NCI-H146 treated with DMSO at 0.1 percent for 48 hours (cell line): ENCODE measurements around the gene PRM1.
A peak's percentile ranks its signal among the peaks of the same experiment; 100 is the strongest.

ENCODE experiments used
- DNase-seq: peaks from one replicate; lab custom pipeline; 2025; ENCODE audit not compliant: unreplicated experiment; lab: John Stamatoyannopoulos, UW

The PRM1 gene

DNA sequence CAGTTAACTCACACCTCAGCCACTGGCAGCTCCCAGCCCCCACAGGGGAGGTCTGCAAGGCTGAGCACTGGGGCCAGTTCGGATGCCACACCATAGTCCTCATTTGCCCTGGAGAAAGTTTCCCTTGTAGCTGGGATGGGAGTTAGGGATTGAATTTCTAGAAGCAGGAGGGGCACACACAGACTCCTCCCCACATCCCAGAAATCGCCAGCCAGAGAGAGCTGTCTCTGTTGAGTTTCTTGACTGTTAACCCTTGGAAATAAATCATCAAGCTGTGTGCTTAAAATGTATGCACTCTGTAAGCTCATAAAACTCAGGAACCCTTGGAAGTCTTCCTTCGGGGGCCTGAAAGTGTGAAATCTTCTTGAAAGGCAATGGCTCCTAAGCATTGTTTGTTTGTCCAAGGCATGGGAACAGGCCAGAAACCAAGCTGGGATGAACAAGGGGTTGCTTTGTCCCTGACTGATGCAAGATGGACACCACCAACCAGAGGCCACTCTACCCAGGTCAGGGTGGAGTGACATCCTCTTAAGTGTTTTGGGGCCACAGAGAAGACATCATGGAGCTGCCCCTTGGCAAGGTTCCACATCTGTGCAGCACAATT, 7.3 kb downstream of the PRM1 start:
- no peak for DNase-seq

DNA sequence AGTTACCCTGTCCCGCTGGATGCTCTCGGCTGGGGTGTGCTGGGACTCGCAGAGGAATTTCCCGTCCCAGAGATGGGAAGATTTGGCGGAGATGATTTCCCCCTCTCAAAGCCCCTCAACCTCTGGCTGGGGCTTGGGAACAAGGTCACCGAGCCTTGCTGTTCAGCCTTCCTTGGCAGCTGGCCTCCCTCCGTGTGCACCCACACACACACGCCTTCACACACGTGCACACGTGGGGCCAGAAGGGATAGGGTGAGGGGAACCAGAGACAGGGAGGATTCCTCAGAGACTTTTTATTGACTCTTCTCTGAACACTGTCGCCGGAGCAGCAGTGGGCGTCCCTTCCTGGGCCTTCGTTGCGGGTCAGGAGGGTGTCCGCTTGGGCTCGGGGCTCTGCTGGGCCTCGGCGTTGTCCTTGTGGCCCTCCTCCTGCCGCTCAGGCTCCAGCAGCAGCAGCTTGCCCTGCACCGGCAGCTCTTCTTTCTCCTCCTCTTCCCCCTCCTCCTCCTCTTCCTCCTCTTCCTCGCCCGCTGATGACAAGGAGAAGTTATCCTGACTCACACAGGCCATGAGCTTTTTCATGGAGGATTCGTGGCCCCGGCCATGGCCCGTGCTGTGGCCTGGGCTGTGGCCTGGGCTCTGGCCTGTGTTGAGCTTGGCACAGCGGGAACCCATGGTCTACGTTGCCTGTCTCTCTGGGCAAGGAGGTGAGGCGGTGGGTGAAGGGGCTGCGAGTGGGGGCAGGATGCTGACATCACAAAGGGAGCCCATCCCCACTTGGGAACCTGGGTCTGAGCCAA, 8.0 kb downstream of the PRM1 start, which contains the start of gene PRM3:
PRM3 (minus strand) TSS at position 709 of the 800 bp plus-strand sequence; CDS start at position 675, 34 bp downstream.
- DNase-seq, result no peak

DNA sequence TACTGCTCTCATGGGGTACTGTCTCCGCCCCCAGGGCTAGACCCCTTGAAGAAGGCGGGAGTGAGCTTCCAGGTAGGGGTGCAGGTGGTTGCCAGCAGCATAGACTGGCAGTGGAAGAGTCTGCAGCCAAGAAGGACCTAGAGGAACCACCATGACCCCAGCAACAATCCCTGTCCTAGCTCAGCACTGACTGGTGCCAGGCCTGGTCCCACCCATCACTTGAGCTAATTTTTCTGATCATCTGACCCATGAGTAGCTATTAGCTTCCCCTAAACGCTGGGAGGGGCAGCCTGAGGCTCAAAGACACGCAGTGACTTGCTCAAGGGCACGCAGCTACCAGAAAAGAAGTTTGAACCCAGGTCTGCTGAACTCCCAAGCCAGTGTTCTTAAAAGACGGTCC, 8.6 kb downstream of the PRM1 start:
- no peak for DNase-seq

DNA sequence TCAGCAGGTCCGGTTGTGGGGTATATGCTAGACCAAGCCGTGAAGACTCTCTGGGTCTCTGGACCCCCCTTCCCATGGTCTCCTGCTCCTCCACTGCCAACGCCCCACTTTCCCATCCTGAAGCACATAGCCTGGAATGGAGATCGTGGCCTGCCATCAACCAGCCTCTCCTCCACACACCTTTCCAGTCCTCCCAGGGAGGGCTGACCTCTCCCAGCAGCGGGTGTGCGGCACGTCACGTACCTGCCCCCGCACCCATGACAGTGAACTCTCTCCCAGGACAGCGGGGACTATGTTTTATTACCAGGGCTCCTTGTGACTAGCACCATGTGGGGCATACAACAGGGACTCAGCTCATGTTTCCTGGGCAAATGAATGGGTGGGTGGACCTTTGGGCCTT, 9.5 kb downstream of the PRM1 start:
- no peak for DNase-seq

DNA sequence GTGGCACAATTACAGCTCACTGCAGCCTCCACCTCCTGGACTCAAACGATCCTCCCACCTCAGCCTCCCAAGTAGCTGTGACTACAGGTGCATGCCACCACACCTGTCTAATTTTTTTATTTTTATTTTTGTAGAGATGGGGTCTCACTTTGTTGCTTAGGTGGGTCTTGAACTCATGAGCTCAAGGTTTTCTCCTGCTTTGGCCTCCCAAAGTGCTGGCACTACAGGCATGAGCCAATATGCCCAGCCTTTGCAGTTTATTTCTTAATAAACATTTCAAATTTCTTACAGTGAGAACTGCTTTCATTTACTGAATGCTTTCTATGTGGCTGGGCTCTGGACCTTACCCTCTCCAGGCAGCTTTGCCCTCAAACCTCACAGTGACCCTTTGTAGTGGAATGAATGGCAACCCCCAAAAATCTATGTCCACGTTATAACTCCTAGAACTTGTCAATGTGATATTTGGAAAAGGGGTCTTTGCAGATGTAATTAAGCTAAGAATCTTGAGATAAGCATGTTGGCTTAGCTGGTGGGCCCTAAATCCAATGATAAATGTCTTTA, 10.4 kb downstream of the PRM1 start:
- DNase-seq, result no peak

DNA sequence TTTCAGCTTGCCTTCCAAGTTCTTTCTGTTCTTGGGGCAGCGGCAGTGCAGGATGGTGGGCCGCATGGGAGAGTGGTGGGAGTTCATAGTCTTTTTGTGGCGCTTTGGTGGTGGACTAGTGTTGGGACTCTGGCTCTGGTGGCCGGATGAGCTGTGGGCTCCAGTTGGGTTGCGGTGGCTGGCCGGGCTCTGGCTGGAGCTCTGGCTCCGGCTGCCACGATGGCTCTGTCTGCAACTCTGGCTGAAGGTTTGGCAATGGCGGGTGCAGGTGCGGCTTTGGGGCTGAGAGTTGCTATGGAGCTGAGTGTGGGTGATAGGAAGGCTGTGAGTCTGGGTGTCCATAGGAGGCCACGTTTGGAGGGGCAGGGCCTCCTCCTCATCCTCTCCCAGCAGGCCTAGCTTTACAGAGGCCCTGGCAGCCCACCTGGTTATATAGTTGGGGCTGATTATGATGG, 12.2 kb downstream of the PRM1 start, which contains the start of gene TNP2:
TNP2 (minus strand) TSS at position 405 of the 455 bp plus-strand sequence; CDS start at position 342, 63 bp downstream.
- no peak for DNase-seq

DNA sequence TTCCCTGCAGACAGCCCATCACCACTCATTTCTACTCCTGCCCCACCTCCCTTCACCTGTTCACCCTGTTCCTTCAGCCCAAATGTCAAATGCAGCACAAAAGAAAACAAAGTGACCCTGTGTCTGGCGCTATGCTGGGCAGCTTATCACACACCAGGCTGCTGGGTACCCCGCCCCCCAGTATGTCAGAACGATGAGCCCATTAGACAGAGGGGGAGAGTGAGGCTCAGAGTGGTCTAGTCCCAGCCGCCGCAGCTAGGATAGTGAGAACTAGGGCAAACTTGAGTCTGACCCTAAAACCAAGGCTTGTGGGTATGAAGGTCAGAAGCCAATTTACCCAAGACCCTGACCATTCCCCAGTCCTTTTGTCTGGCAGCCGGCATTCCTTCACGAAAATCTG, 16.0 kb downstream of the PRM1 start:
- no peak for DNase-seq

DNA sequence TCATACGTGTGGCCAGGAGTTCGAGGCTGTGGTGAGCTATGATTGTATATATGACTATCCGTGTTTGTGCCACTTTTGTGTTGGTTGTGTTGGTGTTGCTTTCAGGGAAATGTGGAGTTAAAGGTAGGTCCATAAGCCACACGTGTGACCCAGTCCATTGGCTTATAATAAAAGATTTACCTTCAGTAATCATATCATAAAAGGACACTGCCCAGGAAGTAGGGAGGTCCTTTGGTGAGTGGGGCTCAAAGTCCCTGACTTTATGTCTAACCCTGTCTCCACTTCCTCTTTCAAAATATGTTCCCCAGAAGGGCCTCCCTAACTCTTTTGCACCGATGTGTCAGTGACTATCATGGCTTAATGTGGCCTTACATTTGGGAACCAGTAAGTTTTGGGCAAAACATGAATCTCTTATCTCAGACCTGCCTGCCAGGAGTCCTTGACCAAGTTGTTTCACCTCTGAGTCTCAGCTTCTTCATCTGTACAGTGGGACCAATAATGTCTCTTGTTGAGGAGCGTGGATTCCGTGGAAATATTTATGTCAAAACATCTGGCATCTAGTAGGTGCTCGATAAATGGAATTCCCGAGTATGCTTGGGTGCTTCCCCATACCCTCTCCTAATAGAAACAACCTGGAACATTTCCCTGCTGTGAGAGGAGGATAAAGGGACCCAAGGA, 16.8 kb downstream of the PRM1 start:
- no peak for DNase-seq

DNA sequence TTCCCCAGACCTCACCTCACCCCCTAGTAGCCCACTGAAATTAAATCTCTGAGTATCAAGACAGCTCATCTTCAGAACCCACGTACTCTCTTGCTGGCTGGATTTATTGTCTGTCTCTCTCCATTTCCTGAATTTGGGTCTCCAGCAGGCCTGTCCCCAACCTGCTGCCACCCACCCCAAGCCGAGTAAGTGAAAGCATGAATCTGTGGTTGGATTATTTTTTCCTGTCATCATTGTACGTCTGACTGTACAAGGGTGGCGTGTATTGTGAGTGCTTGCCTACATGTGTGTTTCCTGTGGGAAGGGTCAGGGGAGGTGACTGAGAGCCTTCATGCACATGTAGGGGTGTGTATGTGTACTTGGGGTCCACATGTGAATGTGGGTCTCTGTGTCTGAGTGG, 17.4 kb downstream of the PRM1 start:
- DNase-seq, result no peak

DNA sequence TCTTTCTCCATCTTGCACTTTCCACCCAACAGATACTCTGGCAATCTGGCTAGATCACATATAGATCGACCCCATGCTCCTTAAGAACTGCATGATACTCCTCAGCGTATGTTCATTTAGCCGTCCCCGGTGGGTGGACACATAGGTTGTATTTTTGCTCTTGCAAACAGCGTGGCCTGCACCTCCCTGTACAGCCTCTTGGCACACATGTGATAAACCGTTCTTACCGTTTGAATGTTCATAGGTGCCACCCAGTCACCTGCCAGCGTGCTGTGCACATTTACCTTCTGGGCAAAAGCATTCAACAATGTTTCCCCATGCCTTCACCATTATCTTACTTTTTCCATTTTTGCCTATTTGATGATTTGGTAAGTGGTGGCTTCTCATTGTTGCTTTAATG, 18.2 kb downstream of the PRM1 start:
- DNase-seq, result no peak

DNA sequence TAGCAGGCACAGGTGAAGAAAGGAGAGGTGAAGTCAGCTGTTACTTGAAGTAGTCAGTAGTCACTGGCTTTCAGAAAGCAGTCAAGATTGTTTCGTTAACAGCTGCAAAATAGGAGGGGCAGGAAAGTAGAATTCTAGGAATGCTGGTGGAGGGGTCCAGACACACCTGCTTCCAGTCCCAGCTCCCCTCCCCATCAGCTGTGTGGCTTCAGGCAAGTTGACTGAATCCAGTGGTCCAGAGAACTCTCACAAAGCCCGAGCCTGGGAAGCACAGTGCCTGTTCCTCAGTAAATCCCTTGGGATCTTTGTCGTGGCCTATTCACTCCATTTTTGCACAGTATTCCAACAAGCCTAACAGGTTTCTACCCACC, 20.5 kb downstream of the PRM1 start:
- no peak for DNase-seq

DNA sequence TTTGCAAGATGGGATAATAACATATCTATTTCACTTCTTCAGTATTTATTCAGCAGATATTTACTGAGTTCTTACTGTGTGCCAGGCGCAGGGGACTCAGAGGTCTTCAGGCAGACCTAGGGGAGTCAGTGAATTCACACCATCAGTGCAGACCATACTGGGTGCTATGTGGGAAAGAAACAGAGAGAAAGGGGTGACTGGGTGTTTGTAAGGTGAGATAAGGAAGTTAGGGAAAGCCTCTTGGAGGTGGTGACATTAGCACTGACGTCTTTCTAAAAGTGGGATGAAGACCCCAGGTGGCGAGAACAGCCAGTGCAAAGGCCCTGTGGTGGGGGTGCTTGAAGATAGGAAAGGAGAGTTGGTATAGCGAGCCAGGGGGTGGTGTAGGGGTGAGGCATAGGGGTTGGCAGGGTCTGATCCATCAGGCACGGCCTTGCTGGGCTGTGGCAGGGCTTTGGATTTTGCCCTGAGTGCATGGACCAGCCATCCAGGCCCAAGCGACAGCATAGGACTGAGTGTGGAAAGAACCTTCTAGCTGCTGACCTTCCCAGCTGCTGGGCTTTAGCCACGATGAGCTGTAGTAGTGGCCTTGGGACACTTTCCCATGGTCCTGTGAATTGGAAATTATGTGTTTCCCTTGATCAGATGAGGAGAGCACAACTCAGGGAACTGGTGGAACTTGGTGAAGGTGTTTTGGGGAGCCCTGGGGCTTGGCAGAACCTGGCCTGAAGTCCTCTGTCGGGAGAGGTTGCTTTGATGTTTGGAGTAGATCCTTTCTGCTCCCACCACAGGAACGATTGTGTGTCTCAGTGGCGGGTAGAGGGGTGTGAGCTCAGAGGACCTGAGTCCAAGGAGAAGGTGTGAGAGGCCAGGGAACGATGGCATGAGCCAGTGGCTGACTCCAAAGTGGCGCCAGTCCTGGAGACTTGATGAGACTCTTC, 21.2 kb downstream of the PRM1 start:
- DNase-seq, result no peak

DNA sequence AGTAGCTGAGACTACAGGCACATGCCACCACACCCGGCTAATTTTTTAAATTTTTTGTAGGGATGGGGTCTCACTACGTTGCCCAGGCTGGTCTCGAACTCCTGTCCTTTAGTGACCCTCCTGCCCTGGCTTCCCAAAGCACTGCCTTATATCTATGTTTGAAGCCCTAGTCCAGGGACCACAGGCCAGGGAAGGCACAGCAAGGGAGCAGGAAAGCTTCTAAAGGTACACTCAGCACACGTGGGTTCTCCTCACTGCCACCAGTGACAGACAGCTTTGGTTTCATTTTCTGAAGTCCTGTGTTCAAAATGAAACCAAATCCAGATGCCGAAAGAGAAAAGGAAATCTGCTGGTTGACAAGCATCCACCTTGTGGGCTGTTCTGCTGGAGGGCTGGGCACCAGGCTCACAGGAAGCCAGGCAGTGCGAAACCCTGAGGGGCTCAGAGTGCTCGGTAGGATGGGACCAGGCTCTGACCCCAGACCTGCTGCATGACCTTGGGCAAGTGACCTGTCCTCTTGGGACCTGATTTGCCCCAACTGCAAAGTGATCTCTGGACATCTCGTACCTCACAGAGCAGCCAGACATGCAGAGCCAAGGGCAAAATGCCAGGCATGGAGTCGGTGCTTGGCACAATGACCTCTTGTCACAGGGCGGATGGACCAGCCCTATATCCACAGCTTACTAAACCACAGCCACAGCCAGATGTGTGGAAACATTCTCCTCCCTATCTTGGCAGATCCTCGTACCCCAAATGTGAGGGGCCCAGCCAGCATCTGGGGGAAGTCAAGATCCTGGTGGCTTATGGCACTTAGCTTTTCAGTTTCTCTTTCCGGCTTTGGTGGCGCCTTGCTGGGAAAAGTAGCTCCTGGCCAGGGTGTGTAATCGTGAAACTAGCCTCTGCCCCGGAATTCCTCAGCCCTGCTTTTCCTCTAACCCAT, 22.3 kb downstream of the PRM1 start:
- DNase-seq, result no peak

DNA sequence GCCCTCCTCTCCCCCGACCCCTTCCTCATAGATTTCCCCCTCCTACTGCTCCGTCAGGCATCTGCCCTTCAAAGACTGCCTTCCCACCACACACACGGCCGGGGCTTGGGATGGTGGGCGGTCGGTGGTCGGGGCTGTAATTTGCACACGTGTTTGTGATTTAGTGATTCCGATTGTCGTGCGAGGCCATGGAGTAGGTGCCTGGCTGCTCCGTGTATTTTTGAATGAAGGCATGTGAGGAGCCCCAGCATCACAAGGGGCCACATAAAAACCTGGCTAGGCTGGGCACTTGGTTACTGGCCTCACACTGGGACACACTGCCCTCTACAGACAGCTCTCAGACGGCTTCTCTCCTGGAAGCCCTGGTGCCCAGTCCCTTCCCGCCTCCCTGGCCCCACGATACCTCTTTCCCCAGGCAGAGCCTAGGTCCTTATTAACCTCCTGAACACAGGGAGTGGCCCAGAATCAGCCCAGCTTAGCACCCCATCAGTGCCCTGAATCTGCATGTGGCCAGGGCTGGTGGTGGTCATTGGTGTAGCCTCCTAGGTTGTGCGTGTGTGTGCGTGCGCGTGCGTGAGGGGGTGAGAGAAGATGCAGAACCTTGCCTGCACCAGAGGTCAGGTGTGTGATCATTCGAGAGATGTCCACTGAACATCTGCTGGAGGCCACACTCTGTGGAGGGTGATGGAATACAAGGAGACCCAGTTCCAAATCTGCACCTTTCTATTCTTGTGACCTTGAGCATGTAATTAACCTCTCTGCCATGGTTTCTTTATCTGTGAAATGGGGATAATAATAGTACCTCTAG, 23.8 kb downstream of the PRM1 start:
- peak; percentile 70 for DNase-seq

DNA sequence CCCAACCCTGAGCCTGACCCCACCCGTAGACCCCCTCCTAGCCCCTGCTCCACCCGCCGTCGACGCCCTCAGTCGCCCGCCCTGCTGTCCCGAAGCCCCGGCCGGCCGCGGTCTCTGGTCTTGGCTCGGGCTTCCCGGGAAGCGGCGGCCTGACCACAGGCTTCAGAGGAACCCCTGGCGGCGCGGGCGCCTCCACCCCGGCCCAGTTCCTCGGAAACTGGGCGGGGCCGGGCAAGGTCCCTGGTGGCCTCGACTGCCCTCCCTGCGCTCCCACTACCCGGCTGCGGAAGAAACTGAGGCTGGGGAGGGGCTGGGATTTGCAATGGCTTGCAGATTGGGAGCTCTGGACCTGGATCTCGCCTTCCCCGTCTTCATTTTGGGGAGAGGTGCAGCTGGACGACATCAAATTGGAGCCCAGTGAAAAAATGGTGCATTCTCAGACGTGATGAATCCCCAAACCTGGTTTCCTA, 24.4 kb downstream of the PRM1 start:
- no peak for DNase-seq

DNA sequence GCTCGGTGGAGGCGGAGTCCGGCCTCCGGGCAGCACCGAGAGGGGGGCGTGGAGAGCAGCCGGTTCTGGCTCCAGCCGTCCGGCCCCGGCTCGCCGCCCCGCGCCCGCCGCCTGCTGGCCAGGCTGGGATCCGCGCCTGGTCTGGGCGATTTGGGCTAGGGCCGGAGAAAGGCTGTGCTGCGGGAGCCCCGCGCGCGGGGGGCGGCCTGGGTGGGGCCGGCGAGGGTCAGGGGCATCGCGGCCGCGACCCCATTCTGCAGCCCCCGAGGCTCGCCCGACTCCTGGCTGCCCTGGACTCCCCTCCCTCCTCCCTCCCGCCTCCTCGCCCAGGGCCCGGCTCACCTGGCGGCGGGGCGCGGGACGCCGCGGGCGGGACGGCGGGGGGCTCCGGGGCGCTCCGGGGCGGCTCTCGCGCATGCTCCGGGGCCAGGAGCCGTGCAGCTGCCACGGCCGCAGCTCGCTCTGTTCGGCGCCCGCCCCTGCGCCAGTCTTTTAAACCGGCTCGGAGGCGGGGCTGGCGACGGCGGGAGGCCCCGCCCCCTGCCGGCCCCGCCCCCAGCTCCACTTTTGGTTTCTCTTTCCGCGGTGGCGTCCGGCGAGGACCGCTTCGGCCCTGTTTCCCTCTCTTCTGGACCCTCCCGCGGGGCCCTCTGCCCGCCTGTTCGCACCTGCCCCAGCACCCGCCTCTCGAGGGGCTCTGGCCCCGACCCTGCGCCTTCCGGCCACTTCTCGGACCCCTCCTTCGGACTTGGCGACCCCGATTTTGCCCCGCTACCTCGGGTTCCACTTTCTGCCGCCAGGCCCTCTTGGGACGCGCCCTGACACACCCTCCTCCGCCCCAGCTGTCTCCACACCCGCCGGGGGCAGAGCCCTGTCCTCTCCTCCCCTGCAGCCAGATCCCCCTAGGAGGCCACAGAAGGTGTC, 25.1 kb downstream of the PRM1 start, which contains the start of gene SOCS1:
SOCS1 (minus strand) TSS at position 468 of the 924 bp plus-strand sequence. CDS start 726 bp downstream, outside the sequence.
- DNase-seq, result peak; percentile 72
